ENCODE results near the gene CLSTN2.

CLSTN2 gene

DNA sequence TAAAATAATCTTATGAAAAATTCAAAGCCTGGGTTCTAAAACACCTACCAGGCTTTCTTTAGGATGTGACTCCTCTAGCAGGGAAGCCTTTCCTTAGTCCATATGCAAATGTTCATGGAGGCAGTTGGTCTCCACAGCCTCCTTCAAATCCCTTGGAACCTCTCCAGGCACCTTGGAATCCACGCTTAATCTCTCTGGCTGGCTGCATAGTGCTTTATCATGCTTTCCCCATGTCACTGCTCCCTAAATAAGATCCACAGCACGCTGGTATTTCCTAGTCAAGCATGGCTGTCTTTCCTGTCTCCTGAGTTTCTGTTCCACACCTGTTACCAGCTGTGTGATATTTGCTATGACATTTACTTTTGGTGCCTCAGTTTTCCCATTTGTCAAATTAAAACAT, 71.3 kb downstream of the CLSTN2 start:
- Mint-ChIP-seq H3K4me3 (no peak overlapping the region), H3K9me3 (no peaks in the 10 kb centered on the region)

DNA sequence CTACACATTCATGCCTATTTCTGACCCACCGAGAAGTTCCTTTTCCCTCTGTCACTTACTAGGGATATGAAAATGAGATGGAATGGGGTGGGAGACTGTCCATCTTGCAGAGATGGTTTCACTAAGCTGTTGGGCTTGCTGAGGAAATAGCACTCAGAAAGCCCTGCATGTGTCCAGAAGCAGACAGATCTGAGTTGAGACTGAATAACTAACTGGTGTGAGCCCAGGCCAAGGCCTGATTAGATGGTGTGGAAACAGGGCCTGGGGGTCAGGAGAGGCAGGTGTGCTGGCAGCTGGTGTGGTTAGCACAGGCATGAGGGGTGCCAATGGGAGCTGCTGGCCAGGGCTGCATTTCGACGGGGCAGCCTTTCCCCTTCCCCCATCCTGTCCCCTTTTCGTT, 72.1 kb downstream of the CLSTN2 start:
- Mint-ChIP-seq H3K9me3 (no peaks in the 10 kb centered on the region), H3K27me3 (ENCODE audit: low read depth) (no peaks in the 10 kb centered on the region), H3K36me3 (ENCODE audit: low read depth) (no peaks in the 10 kb centered on the region), H3K4me1 (ENCODE audit: low read depth) (no peaks in the 10 kb centered on the region), H3K4me3 (no peak overlapping the region), H3K27ac (no peak overlapping the region)
- DNase-seq (ENCODE audit: low spot score): no peak

More for the DNA sequence above, 71.3 kb downstream of the CLSTN2 start:
- no peak for DNase-seq (ENCODE audit: low spot score)
- no peaks in the 10 kb centered on the region for H3K4me1 Mint-ChIP-seq (ENCODE audit: low read depth)
- no peaks in the 10 kb centered on the region for H3K36me3 Mint-ChIP-seq (ENCODE audit: low read depth)
- H3K27ac Mint-ChIP-seq: no peak overlapping the region
- no peaks in the 10 kb centered on the region for H3K27me3 Mint-ChIP-seq (ENCODE audit: low read depth)

DNA sequence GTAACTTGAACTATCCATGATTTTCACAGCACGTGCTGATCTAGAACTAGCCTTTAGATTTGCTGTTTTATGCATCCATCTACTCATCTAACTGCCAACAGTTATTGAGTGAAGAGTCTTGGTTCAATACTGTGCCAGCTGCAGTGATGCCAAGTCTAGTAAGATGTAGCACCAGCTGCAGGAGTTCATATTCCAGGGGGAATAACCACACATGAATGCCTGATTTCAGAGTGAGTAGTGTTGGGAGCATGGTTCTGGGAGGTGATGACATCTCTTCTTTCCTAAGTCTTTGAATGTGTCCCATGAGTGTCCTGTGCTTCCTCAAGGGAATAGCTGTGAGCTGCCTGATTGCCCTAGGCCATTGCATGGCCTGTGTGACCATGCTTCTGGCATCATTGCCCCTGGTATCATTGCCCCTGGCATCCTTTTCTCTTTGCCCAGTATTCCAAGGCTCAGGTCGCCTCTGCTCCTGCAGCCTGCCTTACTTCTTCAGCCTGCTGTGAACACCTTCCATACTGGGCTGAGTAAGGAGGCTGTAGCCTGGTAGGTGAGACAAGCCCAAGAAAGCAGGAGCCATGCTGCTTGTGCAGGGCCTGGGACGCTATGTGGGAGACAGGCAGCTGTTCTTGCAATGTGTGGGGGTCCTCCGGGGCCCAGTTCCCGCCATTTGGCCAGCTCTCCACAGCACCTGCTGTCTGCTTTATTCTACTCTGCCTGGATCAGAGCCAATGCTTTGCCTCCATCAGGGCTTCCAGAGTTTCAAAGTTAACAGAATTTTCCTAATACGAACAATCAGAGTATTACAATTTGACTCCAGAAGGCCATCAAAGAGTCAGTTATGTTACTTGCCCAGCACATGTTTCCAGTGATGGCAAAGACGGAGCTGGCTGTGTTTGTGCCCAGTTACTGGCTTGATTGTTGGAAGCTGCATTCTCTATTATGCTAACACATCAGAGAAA, 73.2 kb downstream of the CLSTN2 start:
- H3K36me3 Mint-ChIP-seq (ENCODE audit: low read depth): no peaks in the 10 kb centered on the region
- no peaks in the 10 kb centered on the region for H3K9me3 Mint-ChIP-seq
- no peaks in the 10 kb centered on the region for H3K4me1 Mint-ChIP-seq (ENCODE audit: low read depth)
- H3K27me3 Mint-ChIP-seq (ENCODE audit: low read depth): no peaks in the 10 kb centered on the region
- H3K4me3 Mint-ChIP-seq: no peak overlapping the region
- no peak for DNase-seq (ENCODE audit: low spot score)
- H3K27ac Mint-ChIP-seq: no peak overlapping the region

DNA sequence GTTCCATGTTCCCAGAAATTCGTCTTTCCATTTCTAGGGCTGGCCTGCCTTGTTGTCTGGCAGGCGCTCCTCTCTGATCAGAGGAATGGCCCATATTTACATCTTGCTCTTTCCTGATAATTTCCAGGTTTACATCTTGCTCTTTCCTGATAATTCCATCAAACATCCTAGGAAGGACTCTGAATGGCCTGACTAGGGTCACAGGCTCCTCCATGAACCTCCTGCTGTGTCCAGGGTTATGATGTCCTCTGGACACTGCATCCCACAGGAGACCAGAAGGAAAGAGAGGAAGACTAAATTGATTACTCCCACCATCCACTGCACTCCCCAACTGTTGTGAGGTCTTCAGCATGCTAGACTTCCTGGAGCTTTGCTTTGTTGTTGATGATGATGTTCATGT, 75.4 kb downstream of the CLSTN2 start:
- Mint-ChIP-seq H3K36me3 (ENCODE audit: low read depth) (no peaks in the 10 kb centered on the region), H3K27ac (no peak overlapping the region), H3K9me3 (no peaks in the 10 kb centered on the region), H3K27me3 (ENCODE audit: low read depth) (no peaks in the 10 kb centered on the region), H3K4me1 (ENCODE audit: low read depth) (no peaks in the 10 kb centered on the region), H3K4me3 (no peak overlapping the region)
- DNase-seq (ENCODE audit: low spot score): no peak

DNA sequence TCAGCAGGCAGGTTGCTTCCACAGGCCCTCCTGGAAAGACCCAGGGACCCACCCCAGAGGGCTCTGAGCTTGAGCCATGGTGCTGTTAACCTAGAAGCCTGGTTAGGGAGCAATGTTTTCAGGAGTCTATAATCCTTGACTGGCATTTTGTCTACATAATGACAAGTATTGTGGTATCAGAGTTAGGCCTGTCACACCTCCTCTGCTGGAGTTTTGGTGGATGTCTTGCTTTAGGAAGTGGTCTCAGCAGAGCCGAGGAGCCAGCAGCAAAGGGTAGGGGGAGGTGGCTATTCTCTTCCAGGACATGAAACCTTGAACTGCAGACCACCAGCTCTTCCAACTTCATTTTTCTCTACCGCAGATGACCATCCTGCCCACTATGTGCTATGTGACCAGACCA, 76.1 kb downstream of the CLSTN2 start:
- no peak overlapping the region for H3K27ac Mint-ChIP-seq
- no peak for DNase-seq (ENCODE audit: low spot score)
- no peaks in the 10 kb centered on the region for H3K27me3 Mint-ChIP-seq (ENCODE audit: low read depth)
- no peak overlapping the region for H3K4me3 Mint-ChIP-seq
- no peaks in the 10 kb centered on the region for H3K9me3 Mint-ChIP-seq
- H3K4me1 Mint-ChIP-seq (ENCODE audit: low read depth): no peaks in the 10 kb centered on the region
- H3K36me3 Mint-ChIP-seq (ENCODE audit: low read depth): no peaks in the 10 kb centered on the region

DNA sequence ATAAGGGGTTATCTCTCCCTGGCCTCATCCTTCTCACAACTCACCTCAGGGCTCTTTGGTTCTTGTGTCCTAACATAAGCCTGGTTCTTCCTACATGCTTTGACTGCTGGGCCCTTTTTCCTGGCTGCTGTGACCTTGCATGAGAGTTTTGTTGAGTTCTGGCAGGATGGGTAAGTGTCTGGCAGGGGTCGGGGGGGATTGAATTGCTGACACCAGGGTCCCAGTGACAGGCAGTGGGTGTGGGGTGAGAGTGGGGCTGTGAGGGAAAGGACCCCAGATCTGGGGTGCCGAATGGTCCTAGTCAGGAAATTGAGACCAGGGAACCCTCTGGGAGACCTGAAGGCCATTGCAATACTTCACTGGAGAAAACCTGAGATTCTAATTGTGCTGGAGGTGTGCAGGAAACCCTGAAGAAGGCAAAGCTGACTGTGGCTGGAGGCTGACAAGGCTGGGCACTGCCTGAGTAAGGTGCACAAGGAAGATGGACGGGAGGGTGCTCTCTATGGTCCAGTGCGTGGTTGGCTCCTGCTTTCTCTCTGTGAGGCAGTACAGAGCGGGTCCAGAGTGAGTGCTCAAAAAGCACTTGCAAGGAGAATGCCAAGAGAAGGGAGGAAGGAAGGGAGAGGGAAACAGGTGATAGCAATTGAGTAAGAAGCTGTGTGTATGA, 76.8 kb downstream of the CLSTN2 start:
- H3K27me3 Mint-ChIP-seq (ENCODE audit: low read depth): no peaks in the 10 kb centered on the region
- no peak for DNase-seq (ENCODE audit: low spot score)
- no peak overlapping the region for H3K27ac Mint-ChIP-seq
- H3K36me3 Mint-ChIP-seq (ENCODE audit: low read depth): no peaks in the 10 kb centered on the region
- H3K4me1 Mint-ChIP-seq (ENCODE audit: low read depth): no peaks in the 10 kb centered on the region
- no peak overlapping the region for H3K4me3 Mint-ChIP-seq
- no peaks in the 10 kb centered on the region for H3K9me3 Mint-ChIP-seq

DNA sequence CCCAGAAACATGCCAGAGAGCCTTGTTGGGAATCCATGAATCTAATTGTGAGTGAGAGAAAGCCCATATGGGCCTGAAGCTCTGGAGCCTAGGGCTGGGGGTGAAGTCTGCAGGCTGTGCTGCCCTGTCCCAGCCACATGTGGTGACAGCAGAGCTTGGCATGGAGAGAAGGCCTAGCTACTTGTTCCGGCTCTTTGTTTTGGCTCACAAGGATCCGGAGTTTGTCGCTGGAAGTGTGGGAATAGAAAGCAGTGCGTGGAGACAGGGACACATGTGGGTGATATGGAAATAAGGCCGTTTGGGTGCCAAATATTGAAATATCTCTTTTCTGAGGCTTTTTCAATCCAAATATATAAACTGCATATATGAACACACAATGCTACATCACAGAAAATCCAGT, 78.2 kb downstream of the CLSTN2 start:
- no peak overlapping the region for H3K4me3 Mint-ChIP-seq
- no peaks in the 10 kb centered on the region for H3K4me1 Mint-ChIP-seq (ENCODE audit: low read depth)
- no peaks in the 10 kb centered on the region for H3K9me3 Mint-ChIP-seq
- DNase-seq (ENCODE audit: low spot score): no peak
- H3K27me3 Mint-ChIP-seq (ENCODE audit: low read depth): no peaks in the 10 kb centered on the region
- no peak overlapping the region for H3K27ac Mint-ChIP-seq
- no peaks in the 10 kb centered on the region for H3K36me3 Mint-ChIP-seq (ENCODE audit: low read depth)

DNA sequence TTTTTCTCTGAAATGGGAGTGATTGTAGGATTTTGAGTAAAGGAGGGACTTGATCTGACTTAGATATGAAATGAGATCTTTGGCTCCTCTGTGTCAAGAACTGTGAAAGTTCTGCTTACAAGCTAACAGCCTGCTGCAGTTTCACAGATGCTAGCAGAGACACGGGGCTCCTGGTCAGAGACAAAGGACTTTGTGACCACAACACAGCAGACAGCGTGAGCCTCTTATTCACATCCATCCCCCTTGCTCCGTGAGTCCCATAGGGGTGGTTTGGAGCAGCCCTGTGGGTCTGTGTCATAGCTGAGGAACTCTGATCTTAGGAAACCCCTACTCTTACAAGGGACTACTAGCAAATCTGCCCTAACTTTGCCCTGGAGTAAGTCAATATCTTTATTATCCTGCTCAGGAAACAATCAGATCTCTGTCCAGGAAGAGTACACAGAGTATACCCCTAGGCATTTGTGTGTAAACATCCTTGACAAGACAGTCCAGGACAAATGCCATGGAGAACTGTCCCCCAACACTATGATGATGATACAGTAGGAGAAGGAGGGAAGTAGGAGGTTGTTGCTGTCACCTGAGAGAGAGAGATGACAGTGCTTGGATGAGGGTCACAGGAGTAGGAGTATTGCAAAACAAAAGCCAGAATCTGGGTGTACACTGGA, 80.0 kb downstream of the CLSTN2 start:
- H3K27me3 Mint-ChIP-seq (ENCODE audit: low read depth): no peaks in the 10 kb centered on the region
- H3K4me3 Mint-ChIP-seq: no peak overlapping the region
- DNase-seq (ENCODE audit: low spot score): no peak
- no peaks in the 10 kb centered on the region for H3K4me1 Mint-ChIP-seq (ENCODE audit: low read depth)
- H3K36me3 Mint-ChIP-seq (ENCODE audit: low read depth): no peaks in the 10 kb centered on the region
- H3K9me3 Mint-ChIP-seq: no peaks in the 10 kb centered on the region
- no peak overlapping the region for H3K27ac Mint-ChIP-seq

DNA sequence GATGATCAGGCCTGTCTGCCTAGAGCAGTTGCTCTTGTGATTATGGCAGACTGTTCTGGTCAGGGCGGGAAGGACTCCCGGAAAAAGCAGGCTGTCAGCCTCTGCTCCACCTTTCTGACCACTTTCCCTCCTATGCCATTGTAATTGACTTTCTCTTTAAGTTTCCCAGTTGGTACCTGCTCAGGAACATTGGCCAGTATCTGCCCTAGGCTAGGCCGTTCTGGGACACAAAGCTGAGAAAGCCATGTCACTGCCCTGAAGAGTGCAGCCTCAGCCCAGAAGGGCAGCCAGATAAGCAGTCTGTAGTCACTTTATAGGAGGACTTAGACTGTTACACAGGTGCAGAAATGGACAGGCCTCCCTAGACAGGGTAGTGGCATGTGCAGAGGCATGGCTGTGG, 80.8 kb downstream of the CLSTN2 start:
- no peaks in the 10 kb centered on the region for H3K27me3 Mint-ChIP-seq (ENCODE audit: low read depth)

DNA sequence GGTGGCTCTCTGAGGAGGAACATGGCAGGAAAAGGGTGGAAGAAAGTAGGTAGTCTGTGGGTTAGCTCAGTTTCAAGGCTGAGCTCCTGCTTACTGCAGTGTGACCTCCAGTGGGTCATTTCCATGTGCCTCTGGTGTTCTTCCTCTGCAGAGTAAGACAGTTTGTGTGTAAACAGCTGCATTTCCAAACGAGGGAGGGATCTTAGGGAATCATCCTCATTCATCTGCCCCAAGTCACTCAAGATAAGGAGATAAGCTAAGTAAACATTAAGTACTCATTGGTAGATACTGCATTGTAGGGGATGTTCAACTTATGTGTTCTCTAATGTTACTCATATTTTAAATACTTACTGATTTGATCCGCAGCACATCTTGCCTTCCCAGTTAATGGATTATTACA, 83.6 kb downstream of the CLSTN2 start:
- H3K27ac Mint-ChIP-seq: no peak overlapping the region
- H3K27me3 Mint-ChIP-seq (ENCODE audit: low read depth): no peaks in the 10 kb centered on the region
- no peak for DNase-seq (ENCODE audit: low spot score)
- no peaks in the 10 kb centered on the region for H3K4me1 Mint-ChIP-seq (ENCODE audit: low read depth)
- H3K9me3 Mint-ChIP-seq: no peaks in the 10 kb centered on the region
- no peaks in the 10 kb centered on the region for H3K36me3 Mint-ChIP-seq (ENCODE audit: low read depth)
- H3K4me3 Mint-ChIP-seq: no peak overlapping the region

More for the DNA sequence above, 80.8 kb downstream of the CLSTN2 start:
- H3K27ac Mint-ChIP-seq: no peak overlapping the region
- DNase-seq (ENCODE audit: low spot score): no peak
- no peak overlapping the region for H3K4me3 Mint-ChIP-seq
- no peaks in the 10 kb centered on the region for H3K9me3 Mint-ChIP-seq
- no peaks in the 10 kb centered on the region for H3K4me1 Mint-ChIP-seq (ENCODE audit: low read depth)
- no peaks in the 10 kb centered on the region for H3K36me3 Mint-ChIP-seq (ENCODE audit: low read depth)

DNA sequence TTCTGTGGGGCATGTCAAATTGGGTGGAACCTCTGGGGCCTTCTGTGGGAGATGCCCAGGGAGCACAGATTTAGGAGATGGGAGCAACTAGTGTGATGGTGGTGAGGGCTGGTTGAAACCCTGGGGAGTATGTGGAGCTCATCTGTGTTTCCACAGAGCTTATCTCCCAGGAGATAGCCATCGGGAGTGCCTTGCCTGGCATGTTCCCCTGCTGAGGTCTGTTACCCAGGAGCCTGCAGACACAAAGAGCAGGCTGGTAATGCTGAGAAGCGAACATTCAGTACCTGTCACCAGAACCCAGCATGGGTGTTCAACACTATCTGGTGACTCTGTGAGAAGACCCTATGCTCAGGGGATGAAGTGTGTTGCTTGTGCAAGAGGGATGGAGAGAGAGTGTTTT, 85.0 kb downstream of the CLSTN2 start:
- Mint-ChIP-seq H3K9me3 (no peaks in the 10 kb centered on the region), H3K4me3 (no peak overlapping the region), H3K27me3 (ENCODE audit: low read depth) (no peaks in the 10 kb centered on the region), H3K4me1 (ENCODE audit: low read depth) (no peaks in the 10 kb centered on the region), H3K27ac (no peak overlapping the region), H3K36me3 (ENCODE audit: low read depth) (no peaks in the 10 kb centered on the region)
- DNase-seq (ENCODE audit: low spot score): no peak

DNA sequence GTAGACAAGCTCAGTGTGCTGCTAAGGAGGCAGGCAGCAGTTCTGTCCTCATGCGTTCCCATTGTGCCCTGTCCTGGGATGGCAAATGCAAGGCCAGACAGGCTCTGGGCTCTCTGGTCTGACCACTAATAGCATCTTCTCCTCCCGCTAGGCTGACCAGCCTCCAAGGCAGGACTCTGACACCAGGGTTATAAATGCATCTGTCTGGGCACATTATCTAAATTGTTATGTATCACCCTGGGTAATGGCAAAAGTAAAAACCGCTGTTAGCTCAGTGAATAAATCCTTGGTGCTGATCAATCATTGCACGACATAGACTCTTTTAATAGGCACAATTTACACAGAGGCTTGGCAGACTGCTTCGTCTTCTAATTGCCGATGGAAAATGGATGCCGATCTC, 85.6 kb downstream of the CLSTN2 start:
- H3K27me3 Mint-ChIP-seq (ENCODE audit: low read depth): no peaks in the 10 kb centered on the region
- H3K4me1 Mint-ChIP-seq (ENCODE audit: low read depth): no peaks in the 10 kb centered on the region
- H3K4me3 Mint-ChIP-seq: no peak overlapping the region
- H3K36me3 Mint-ChIP-seq (ENCODE audit: low read depth): no peaks in the 10 kb centered on the region
- DNase-seq (ENCODE audit: low spot score): no peak
- H3K9me3 Mint-ChIP-seq: no peaks in the 10 kb centered on the region
- H3K27ac Mint-ChIP-seq: no peak overlapping the region

DNA sequence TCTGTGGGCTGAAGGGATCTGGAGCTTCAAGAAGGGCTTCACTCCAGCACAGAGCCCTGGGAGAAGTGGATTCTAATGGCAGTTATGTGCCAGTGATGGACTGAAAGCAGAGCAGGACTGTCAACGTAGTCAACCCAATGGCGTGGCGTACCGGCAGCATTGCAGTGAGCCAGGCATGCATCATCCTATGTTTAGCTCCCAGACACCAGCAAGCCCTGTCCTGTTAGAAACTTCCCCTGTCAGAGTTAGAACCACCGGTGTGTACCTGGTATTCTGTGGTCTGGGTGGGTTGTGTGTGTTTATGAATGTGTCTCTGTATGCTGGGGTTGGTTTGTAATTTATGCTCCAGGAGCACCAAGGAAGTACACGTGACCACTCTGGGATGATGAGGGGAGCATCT, 86.3 kb downstream of the CLSTN2 start:
- H3K27me3 Mint-ChIP-seq (ENCODE audit: low read depth): no peaks in the 10 kb centered on the region

DNA sequence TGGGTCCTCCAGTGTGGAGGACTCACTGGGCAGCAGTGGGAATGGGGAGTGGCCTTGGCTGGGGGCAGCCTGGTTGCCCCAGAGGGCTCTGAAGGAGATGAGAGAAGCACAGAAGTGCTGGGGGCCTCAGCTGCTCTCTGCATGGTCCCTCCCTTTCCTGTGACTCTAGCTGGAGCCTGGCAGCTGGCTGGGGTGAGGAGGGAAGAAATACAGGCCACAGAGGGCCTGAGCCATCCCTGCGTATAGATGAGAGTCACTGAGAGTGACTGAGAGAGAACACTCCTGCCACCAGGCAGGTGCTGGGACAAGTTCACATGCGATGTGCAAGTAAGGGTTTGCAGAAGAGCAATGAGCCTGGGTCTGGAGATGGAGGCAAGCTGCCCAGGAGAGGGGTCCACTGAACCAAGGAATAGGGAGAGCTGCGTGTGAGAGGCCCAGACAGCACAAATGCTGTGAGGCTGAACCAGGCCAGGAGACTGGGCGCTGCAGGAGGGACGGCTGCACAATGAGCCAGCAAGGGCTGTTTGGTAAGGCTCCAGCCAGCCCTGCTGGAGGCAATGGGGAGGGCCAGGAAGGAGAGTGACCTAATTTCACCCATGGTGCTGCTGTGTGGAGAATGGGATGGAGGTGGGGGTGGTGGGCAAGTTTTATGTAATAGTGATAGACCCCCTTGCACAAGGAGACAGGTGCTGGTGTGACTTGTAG, 87.2 kb downstream of the CLSTN2 start:
- no peaks in the 10 kb centered on the region for H3K27me3 Mint-ChIP-seq (ENCODE audit: low read depth)
- no peaks in the 10 kb centered on the region for H3K36me3 Mint-ChIP-seq (ENCODE audit: low read depth)
- H3K9me3 Mint-ChIP-seq: no peaks in the 10 kb centered on the region
- no peak overlapping the region for H3K27ac Mint-ChIP-seq
- H3K4me1 Mint-ChIP-seq (ENCODE audit: low read depth): no peaks in the 10 kb centered on the region
- no peak for DNase-seq (ENCODE audit: low spot score)
- no peak overlapping the region for H3K4me3 Mint-ChIP-seq

More for the DNA sequence above, 86.3 kb downstream of the CLSTN2 start:
- no peaks in the 10 kb centered on the region for H3K36me3 Mint-ChIP-seq (ENCODE audit: low read depth)
- no peak overlapping the region for H3K27ac Mint-ChIP-seq
- no peak overlapping the region for H3K4me3 Mint-ChIP-seq
- no peaks in the 10 kb centered on the region for H3K4me1 Mint-ChIP-seq (ENCODE audit: low read depth)
- no peak for DNase-seq (ENCODE audit: low spot score)
- no peaks in the 10 kb centered on the region for H3K9me3 Mint-ChIP-seq
